Fibroblast of lung (primary cell): Measurements from ENCODE around the gene IL1RAP. TPM values are rescaled to one million over a fixed set of nuclear protein-coding genes. Genes with fewer than 3 reads are reported as not detected.

Experiments used
- DNase-seq, 2 donors: peaks; one replicate each; pipeline versions ENCODE4 v3.0.0 to v3.0.0-alpha.2; 2010; ENCODE audit warnings: low read depth in 2 of 2
- H2AFZ ChIP-seq: 2 replicates; pipeline ENCODE4 v1.5.1; 2012; ENCODE audit warnings: low read length, control low read depth, inconsistent platforms
- H3K27ac ChIP-seq: 2 replicates; pipeline ENCODE4 v1.5.1; 2011; ENCODE audit warnings: low read length, control low read depth; ENCODE audit not compliant: insufficient read depth
- H3K27me3 ChIP-seq: 2 replicates; pipeline ENCODE4 v1.5.1; 2011; ENCODE audit warnings: mild to moderate bottlenecking, low read length; ENCODE audit not compliant: control insufficient read depth, insufficient read depth
- H3K36me3 ChIP-seq: 2 replicates; pipeline ENCODE4 v1.5.1; 2011; ENCODE audit warnings: low read length; ENCODE audit not compliant: control insufficient read depth, insufficient read depth
- H3K4me1 ChIP-seq: 2 replicates; pipeline ENCODE4 v1.5.1; 2011; ENCODE audit warnings: low read length; ENCODE audit not compliant: control insufficient read depth, insufficient read depth; ENCODE audit errors: extremely low read depth
- H3K4me2 ChIP-seq: 2 replicates; pipeline ENCODE4 v1.5.1; 2011; ENCODE audit warnings: low read length, control low read depth; ENCODE audit not compliant: insufficient read depth; ENCODE audit errors: extremely low read depth
- H3K4me3 ChIP-seq, 4 experiments: fragments of 200-600 bp in 1 of 4; sonication (generic) in 1 of 4; replicated peaks in 1 of 4; 2 replicates each; pipeline ENCODE4 v1.5.1; 2011 to 2016; ENCODE audit warnings: low read length in 4 of 4, low read depth in 3 of 4, mild to moderate bottlenecking in 3 of 4, control low read depth in 2 of 4, inconsistent platforms in 1 of 4, mixed read lengths in 1 of 4; ENCODE audit not compliant: insufficient read depth in 1 of 4; ENCODE audit errors: control extremely low read depth in 1 of 4
- H3K79me2 ChIP-seq: 2 replicates; pipeline ENCODE4 v1.5.1; 2012; ENCODE audit warnings: mild to moderate bottlenecking, low read length, inconsistent platforms; ENCODE audit not compliant: control insufficient read depth, insufficient read depth
- H3K9ac ChIP-seq: 2 replicates; pipeline ENCODE4 v1.5.1; 2011; ENCODE audit warnings: mild to moderate bottlenecking, low read length, control low read depth; ENCODE audit not compliant: insufficient read depth
- H3K9me3 ChIP-seq: 2 replicates; pipeline ENCODE4 v1.5.1; 2012; ENCODE audit warnings: low read depth, low read length; ENCODE audit not compliant: control insufficient read depth, insufficient read depth
- H4K20me1 ChIP-seq: 2 replicates; pipeline ENCODE4 v1.5.1; 2011; ENCODE audit warnings: low read length; ENCODE audit not compliant: control insufficient read depth, insufficient read depth; ENCODE audit errors: extremely low read depth
- EZH2 ChIP-seq: IDR thresholded peaks from 2 replicates; pipeline ENCODE4 v1.5.1; 2012; ENCODE audit warnings: low read length, control low read depth, mild to moderate bottlenecking; ENCODE audit errors: missing control alignments
- polyA plus RNA-seq, 2 donors: library from polyadenylated mRNA; depleted of rRNA in 1 of 2; stranded (reverse) in 1 of 2; unstranded in 1 of 2; fragments of >200 nt; gene quantifications; 2 replicates each; pipeline ENCODE4 v1.2.1, GENCODE V29; 2011 to 2012; ENCODE audit warnings: missing spikeins in 1 of 2
- total RNA-seq: library from RNA; depleted of rRNA; stranded (reverse); fragments of >200 nt; gene quantifications from 2 replicates; pipeline ENCODE4 v1.2.1, GENCODE V29; 2014
- TF ChIP-seq, protein P1 (sequence below), 2 donors: IDR thresholded peaks in 1 of 2; conservative IDR thresholded peaks in 1 of 2; 1 replicate in 1 of 2; 2 replicates in 1 of 2; pipeline ENCODE4 v1.5.1; 2011 to 2012; ENCODE audit warnings: low read length in 2 of 2, control low read depth in 1 of 2, inconsistent platforms in 1 of 2, low read depth in 1 of 2, mild to moderate bottlenecking in 1 of 2

IL1RAP gene
- total and polyA plus RNA-seq, 2 donors (not counting 1 experiment from before 2014, with no cell fraction given), result 10.2 to 12.6 TPM

DNA sequence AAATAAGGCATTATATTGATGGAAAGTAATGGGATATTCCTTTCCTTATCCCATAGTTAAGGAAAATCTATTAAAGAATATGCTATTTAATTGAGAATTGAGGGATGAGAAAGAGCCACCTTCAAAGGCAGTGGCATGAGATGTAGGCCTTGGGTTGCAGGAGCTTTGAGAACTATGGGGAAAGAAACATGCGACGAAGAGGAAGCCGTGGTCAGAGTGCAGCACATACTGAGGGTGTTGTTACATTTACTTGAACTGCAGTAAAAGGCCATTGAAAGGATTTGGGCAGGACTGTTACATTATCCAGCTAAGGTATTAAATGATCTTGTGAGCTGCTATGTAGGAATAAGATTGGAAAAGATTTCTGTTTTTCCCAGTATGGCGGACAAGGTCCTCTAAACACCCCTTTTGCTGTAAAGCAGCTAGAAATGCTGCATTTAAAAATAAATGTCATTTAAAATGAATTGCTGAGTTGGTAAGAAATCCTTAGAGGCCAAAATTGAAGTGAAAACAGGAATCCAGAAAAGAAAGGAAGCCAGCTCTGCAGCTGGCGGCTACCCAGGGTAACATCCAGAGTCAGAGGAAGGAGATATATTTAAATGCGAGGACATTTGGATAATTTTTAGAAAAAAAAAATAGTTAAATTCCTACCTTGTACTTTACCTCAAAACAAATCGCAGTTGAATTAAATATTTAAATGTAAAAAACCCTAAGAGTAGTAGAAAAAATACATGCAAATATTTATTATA, 61.7 kb downstream of the IL1RAP start:
- H2AFZ ChIP-seq, result no peak overlapping the region
- no peaks in the 10 kb centered on the region for H3K27me3 ChIP-seq
- H3K9ac ChIP-seq, result no peak overlapping the region
- H3K4me1 ChIP-seq, result no peaks in the 10 kb centered on the region
- TF ChIP-seq, protein P1, sequence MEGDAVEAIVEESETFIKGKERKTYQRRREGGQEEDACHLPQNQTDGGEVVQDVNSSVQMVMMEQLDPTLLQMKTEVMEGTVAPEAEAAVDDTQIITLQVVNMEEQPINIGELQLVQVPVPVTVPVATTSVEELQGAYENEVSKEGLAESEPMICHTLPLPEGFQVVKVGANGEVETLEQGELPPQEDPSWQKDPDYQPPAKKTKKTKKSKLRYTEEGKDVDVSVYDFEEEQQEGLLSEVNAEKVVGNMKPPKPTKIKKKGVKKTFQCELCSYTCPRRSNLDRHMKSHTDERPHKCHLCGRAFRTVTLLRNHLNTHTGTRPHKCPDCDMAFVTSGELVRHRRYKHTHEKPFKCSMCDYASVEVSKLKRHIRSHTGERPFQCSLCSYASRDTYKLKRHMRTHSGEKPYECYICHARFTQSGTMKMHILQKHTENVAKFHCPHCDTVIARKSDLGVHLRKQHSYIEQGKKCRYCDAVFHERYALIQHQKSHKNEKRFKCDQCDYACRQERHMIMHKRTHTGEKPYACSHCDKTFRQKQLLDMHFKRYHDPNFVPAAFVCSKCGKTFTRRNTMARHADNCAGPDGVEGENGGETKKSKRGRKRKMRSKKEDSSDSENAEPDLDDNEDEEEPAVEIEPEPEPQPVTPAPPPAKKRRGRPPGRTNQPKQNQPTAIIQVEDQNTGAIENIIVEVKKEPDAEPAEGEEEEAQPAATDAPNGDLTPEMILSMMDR (conservative IDR thresholded peaks at IDR 0.05 in 1 of 2, IDR thresholded peaks at IDR 0.05 in 1 of 2; ENCODE audit: low read depth in 1 of 2, low read length in 2 of 2), result no peak
- no peak for TF ChIP-seq EZH2
- H4K20me1 ChIP-seq, result no peaks in the 10 kb centered on the region
- no peak overlapping the region for H3K4me3 ChIP-seq
- no peaks in the 10 kb centered on the region for H3K9me3 ChIP-seq
- no peaks in the 10 kb centered on the region for H3K36me3 ChIP-seq
- DNase-seq, result no peak
- H3K79me2 ChIP-seq, result no peaks in the 10 kb centered on the region
- H3K27ac ChIP-seq, result no peak overlapping the region
- H3K4me2 ChIP-seq, result no peak overlapping the region

DNA sequence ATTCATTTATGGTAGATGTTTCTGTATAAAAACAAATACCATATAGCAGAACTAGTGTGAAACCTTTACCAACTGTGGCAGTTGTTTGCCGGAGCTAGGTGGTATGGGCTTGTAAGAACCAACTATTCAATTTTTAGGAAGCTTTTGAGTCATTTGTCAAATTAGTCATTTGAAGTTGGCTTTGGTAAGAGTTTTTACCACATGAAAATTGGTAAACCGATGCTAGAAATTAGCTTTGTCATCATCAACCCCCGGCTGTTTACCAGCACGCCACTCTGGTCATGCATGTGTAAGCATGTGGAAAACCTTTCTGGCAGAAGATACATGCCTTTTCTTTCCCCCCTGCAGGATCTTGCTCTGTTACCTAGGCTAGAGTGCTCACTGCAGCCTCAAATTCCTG, 63.3 kb downstream of the IL1RAP start:
- Histone ChIP-seq H3K79me2 (no peaks in the 10 kb centered on the region), H3K27ac (no peak overlapping the region), H3K4me3 (no peak overlapping the region), H3K4me2 (no peak overlapping the region), H3K27me3 (no peaks in the 10 kb centered on the region), H3K9me3 (no peaks in the 10 kb centered on the region), H4K20me1 (no peaks in the 10 kb centered on the region), H2AFZ (no peak overlapping the region), H3K36me3 (no peaks in the 10 kb centered on the region), H3K9ac (no peak overlapping the region), H3K4me1 (no peaks in the 10 kb centered on the region)
- DNase-seq, result no peak
- TF ChIP-seq, protein P1 (conservative IDR thresholded peaks at IDR 0.05 in 1 of 2, IDR thresholded peaks at IDR 0.05 in 1 of 2; ENCODE audit: low read depth in 1 of 2, low read length in 2 of 2), result no peak
- TF ChIP-seq EZH2, result no peak

DNA sequence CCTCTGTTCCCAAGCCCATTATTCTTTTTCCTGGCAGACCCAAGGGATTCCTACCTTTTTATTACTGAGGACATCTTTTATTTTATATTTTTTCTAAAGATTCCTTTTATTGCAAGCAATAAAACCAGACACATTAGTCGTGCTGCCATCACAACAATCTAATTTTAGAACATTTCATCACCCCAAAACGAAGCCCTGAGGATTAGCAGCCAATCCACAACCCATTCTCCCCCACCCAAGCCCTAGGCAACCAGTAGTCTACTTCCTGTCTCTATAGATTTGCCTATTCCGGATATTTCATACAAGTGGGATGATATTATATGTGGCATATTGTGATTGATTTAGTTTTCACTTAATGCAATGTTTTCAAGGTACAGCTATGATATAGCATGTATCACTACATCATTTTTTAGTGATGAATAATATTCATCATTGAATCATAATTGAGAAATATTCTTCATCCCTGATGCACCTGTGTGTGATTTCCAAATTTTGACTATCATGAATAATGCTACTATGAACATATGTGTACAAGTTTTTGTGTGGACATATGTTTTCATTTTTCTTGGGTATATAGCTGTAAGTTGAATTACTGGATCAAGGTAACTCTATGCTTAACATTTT, 65.7 kb downstream of the IL1RAP start:
- no peaks in the 10 kb centered on the region for H3K36me3 ChIP-seq
- no peaks in the 10 kb centered on the region for H3K9me3 ChIP-seq
- no peak overlapping the region for H3K4me3 ChIP-seq
- no peak overlapping the region for H3K27ac ChIP-seq
- H4K20me1 ChIP-seq, result no peaks in the 10 kb centered on the region
- H3K4me1 ChIP-seq, result no peaks in the 10 kb centered on the region
- H3K4me2 ChIP-seq, result no peak overlapping the region
- H3K9ac ChIP-seq, result no peak overlapping the region
- no peaks in the 10 kb centered on the region for H3K79me2 ChIP-seq
- no peak for TF ChIP-seq EZH2
- H2AFZ ChIP-seq, result no peak overlapping the region
- DNase-seq, result no peak
- no peaks in the 10 kb centered on the region for H3K27me3 ChIP-seq
